GM18868 (cell line): ENCODE results near the gene LTBP1.
"Not testable (repeated sequence)": the region's sequence is repeated elsewhere in the genome, so short reads cannot be mapped to it uniquely, and the experiment has no call there.

ENCODE experiments used
- ATAC-seq: cut with Tn5 transposase; IDR thresholded peaks from one replicate; pipeline ENCODE4 v1.9.1; 2021; ENCODE audit warnings: mild to moderate bottlenecking, moderate library complexity; ENCODE audit not compliant: unreplicated experiment

The LTBP1 gene

DNA sequence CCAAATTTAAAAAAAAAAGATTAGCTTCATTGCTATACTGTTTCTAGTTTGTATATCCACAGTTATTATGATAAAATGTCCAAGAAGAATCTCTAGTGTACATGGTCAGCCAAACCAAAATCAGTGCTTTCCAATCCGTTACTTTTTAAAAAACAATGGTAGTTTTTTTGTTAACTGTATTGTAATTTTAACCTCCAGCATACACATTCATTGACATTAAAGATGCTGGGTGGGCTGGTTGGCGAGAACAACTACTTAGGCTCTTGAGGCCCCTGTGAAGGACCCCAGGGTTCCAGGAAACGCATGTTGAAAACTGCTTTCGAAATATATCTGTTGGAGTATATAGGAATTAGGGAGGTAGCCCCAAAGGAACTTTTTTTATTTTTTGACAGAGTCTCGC is 422.4 kb downstream of the LTBP1 start:
- ATAC-seq: no peak

DNA sequence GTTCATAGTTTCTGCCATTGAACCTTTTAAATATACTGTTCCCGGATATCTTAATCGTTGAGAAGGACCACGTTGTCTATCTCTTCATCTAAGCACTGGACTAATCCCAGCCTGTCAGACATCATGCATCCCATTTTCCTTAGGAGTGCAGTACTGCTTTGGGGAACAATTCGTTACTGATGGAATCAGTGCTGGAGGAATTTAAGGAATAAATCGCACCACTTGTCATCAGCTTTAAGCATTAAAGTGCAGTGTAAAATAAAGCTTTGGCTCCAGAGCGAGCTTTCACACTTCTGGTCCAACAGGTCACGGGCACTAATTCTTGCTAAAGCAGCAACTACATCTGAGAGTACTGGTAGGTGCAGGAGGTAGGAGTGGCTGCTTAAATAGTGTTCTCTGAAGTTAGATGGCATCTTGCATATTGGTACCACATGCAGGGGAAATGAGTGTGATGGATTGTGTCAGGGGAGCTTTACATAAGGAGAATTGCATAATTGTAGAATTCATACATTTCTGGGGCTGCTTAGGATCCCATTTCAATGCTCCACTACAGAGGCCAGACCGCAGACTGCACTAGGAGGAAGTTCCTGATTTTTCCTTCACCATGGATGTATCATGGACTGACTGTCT is 424.0 kb downstream of the LTBP1 start:
- ATAC-seq: no peak

- no peak for ATAC-seq
Measured at GRCh38 chr2:33371304-33372090, 424.7 kb downstream of the LTBP1 start.

GRCh38 chr2:33372940-33373553 is 426.3 kb downstream of the LTBP1 start:
- peak; percentile 71 for ATAC-seq

- ATAC-seq: no peak
Measured at GRCh38 chr2:33373986-33374385, 427.2 kb downstream of the LTBP1 start.

GRCh38 chr2:33375054-33375453 is 428.3 kb downstream of the LTBP1 start:
- no peak for ATAC-seq

DNA sequence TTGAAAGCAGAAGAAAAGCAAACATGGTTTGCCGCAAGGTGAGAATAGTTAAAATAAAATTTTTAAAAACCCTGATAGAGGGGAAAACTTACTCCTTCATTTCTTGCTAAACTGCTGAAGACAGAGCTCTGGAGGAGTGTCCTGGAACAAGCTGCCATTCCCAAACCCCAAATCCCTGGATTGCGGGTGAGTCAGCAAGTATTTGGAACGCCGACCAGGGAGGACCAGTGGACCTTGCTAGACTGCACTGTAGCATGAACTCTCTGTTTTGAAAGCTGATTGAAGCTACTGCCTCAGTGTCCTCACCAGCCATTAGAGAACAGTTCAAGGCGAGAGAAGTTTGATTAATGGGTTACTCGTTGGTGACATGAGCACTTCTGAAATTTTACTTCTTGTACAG is 430.3 kb downstream of the LTBP1 start:
- ATAC-seq: no peak

DNA sequence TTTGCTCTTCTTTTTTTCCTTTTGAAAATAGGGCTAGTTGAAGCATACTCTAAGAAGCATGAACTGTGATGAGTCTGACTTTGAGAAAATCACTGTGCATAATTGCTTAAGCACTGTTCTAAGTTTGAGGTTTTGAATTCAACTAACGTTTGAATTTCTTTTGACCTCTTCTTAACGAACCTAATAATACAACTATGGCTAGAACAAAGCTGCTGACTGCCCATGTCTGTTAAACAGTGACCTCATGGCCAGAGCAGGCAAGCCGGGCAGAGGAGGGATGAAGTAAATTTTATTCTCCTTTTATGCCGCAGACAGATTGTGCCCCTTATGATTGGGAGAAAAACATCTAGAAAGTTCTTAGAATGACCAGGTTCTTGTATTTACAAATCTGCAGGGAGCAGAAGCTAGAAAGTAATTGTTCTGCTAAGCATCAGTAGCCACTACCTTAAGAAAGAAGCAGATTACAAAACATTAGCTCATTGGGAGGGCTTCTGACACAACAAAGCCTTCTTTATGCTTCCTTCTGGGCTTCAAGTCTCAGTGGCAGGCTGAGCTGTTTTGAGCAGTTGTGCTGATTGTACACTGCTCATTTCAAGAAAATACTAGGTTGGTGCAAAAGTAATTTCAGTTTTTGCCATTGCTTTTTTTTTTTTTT is 431.9 kb downstream of the LTBP1 start:
- ATAC-seq: no peak

DNA sequence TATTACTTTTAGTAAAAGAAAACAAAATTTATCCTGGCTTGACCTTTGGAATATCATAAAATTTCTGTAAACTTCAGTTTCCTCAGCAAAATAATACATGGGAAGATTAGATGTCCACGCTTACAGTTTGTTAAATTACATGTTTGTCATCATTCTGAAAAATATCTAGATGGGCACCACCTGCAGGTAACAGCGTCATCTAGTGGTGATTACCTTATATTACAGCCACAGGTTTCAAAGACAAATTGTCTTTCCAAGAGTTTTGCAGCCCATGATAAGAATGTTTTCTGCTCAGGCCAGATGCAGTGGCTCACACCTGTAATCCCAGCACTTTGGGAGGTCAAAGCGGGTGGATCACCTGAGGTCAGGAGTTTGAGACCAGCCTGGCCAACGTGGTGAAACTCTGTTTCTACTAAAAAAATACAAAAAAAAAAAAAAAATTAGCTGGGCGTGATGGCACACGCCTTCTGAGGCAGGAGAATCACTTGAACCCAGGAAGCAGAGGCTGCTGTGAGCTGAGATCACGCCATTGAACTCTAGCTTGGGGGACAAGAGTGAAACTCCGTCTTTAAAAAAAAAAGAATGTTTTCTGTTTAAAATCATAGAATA is 433.4 kb downstream of the LTBP1 start:
- no peak for ATAC-seq

DNA sequence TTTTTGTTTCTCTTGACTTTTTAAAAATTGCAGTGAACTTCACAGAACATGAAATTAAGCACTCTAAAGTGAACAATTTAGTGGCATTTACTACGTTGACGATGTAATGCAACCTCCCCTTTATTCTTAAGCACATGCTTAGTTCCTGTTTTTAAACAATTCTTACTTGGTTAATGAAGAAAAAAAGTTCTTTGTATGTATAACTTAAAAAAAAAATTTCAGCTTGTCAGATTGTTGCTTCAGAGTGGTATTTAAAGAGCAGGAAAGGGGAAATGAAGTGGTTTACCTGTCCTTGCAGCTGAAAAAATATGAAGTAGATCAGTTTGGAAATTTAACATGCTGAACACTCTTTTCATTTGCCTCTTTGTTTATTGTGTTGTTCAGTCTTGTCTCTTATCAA is 434.0 kb downstream of the LTBP1 start:
- no peak for ATAC-seq

- no peak for ATAC-seq
Measured at GRCh38 chr2:33381301-33381858, 434.6 kb downstream of the LTBP1 start.

GRCh38 chr2:33383855-33384598 is 437.3 kb downstream of the LTBP1 start:
- no peak for ATAC-seq

DNA sequence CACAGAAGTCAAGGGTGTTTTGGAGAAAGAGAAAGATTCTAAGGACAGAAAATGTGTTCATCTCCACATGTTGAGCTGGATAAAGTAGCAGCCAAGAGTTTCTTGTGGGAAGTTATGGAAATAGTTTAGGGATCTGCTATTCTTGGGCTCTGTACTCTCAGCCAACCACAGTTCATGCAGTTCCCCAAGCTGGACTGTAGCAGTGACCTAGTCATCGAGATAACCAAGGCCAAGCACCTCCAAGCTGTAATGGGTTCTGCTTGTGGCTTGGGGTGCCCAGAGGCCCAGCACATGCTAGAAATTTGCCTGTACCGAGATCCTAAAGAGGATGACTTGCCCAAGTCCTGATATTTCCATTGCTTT is 437.8 kb downstream of the LTBP1 start:
- no peak for ATAC-seq

- ATAC-seq: no peak
Measured at GRCh38 chr2:33388996-33389395, 442.2 kb downstream of the LTBP1 start.

- not testable (repeated sequence) for ATAC-seq
Measured at GRCh38 chr2:33389695-33390094, 442.9 kb downstream of the LTBP1 start.

DNA sequence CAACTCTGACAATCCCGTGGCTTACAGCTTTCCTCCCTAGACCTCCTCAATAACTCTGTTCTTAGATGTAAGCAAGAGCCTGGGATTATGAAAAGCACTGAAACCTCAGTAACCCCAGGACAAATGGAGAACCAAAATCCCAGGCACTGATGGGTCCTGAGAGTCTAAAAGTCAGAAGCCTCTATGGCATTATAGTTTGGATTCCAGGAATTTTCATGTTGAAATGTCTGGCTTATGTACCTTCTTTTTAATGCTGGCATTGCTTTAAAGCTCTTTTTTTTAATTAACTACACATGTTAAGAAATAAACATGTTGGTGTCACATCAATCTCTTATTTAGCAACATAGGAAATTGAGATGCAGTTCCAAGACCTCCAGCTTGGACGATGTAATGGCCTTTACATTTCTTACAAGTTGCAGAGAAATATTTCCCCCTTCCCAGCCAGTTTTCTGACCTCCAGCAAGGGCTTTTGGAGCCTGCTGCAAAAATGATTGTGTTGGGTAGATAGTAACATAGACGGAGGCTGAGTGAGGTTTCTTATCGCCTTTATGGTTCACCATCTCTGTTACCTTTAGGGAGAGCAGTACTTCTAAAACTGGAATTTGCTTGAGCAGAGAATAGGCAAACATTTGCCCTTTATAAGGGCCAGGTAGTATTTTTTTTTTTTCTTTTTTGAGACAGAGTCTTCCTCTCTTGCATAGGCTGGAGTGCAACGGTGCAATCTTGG is 444.9 kb downstream of the LTBP1 start:
- ATAC-seq: no peak

GRCh38 chr2:33392366-33392765 is 445.6 kb downstream of the LTBP1 start:
- ATAC-seq: no peak

- ATAC-seq: no peak
Measured at GRCh38 chr2:33395034-33395433, 448.3 kb downstream of the LTBP1 start.

DNA sequence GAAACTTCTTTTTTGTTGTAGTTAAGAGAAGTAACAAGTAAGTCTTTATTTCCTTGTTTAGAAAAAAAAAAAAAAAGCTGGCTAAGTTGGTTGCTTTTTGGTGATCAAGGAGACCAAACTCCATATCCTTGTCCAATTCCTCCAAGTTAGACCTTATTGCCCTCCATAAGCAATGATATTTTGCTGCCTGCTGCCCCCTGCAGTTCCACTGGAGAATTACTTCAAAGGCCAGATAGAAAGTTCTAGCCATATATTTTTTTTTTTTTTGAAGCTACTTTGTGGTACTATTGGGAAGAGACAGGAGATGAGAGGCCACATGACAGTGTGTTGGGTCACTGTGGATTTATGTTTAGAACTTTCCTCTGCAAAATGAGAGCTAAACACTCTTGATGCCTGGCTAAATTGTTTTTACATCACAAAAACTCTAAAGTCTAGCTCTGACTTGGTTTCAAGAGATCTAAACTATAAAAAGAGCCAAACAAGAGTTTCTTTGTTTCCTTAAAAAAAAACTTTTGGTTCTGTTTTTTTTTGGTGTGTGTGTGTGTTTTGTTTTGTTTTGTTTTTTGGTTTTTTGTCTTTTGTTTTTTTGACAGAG is 449.0 kb downstream of the LTBP1 start:
- no peak for ATAC-seq
